ENCODE measurements around the gene VWDE.

- TF ChIP-seq CTCF (IDR thresholded peaks at IDR 0.05) (no peak), POLR2AphosphoS5 (IDR thresholded peaks at IDR 0.05) (no peak)
These were observed 14.8 kb upstream of the VWDE start for GRCh38 chr7:12418452-12418851.

Measured in gastroesophageal sphincter (tissue), 3 donors.